Measurements from ENCODE around the gene FAF1.

DNA sequence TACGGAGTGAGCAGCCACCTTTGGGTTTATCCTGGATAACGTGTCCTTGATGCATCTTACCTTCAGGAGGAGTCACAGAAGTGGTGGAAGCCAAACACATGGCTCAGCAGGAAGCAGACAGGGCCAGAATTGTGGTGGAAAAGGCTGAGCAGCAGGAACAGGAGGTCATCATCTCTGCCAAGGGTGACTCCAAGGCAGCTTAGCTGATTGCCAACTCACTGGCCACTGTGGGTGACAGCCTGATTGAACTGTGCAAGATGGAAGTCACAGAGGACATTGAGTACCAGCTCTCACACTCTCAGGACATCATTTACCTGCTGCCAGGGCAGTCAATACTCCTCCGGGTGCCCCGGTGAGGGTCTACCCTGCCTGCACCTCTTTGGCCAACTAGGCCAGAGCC is 179.3 kb downstream of the FAF1 start:
- TF ChIP-seq, protein P1, sequence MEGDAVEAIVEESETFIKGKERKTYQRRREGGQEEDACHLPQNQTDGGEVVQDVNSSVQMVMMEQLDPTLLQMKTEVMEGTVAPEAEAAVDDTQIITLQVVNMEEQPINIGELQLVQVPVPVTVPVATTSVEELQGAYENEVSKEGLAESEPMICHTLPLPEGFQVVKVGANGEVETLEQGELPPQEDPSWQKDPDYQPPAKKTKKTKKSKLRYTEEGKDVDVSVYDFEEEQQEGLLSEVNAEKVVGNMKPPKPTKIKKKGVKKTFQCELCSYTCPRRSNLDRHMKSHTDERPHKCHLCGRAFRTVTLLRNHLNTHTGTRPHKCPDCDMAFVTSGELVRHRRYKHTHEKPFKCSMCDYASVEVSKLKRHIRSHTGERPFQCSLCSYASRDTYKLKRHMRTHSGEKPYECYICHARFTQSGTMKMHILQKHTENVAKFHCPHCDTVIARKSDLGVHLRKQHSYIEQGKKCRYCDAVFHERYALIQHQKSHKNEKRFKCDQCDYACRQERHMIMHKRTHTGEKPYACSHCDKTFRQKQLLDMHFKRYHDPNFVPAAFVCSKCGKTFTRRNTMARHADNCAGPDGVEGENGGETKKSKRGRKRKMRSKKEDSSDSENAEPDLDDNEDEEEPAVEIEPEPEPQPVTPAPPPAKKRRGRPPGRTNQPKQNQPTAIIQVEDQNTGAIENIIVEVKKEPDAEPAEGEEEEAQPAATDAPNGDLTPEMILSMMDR (conservative IDR thresholded peaks at IDR 0.05; ENCODE audit: low read depth, low read length) = no peak
- no peak for TF ChIP-seq EZH2 (IDR thresholded peaks at IDR 0.05; ENCODE audit: low read length, unreplicated experiment)
- no peak for TF ChIP-seq EZH2phosphoT487 (IDR thresholded peaks at IDR 0.05; ENCODE audit: borderline replicate concordance, low read length)

Data from PC-3 (cell line).